Activated T-cell treated with anti-CD3 and anti-CD28 coated beads for 1 hour (primary cell): ENCODE measurements around the gene MICA.
"Not testable (repeated sequence)": the region's sequence is repeated elsewhere in the genome, so short reads cannot be mapped to it uniquely, and the experiment has no call there.

Source experiments
- DNase-seq: peaks from one replicate; pipeline ENCODE4 v3.0.0-alpha.2; 2020; ENCODE audit warnings: low read depth

Gene MICA

GRCh38 chr6:31383149-31383548 is 20.2 kb upstream of the MICA start:
- DNase-seq, result no peak

- DNase-seq, result no peak
Measured at GRCh38 chr6:31385041-31385440, 18.4 kb upstream of the MICA start.

GRCh38 chr6:31386099-31386498 is 17.3 kb upstream of the MICA start:
- no peak for DNase-seq

GRCh38 chr6:31386977-31387376 is 16.4 kb upstream of the MICA start:
- no peak for DNase-seq

GRCh38 chr6:31388916-31389801 is 14.2 kb upstream of the MICA start:
- DNase-seq, result not testable (repeated sequence)

GRCh38 chr6:31389802-31390132 is 13.6 kb upstream of the MICA start:
- DNase-seq, result not testable (repeated sequence)

GRCh38 chr6:31393932-31394331 is 9.5 kb upstream of the MICA start:
- DNase-seq, result no peak

GRCh38 chr6:31394381-31394780 is 9.0 kb upstream of the MICA start:
- DNase-seq, result no peak

- no peak for DNase-seq
Measured at GRCh38 chr6:31395832-31396231, 7.6 kb upstream of the MICA start.

GRCh38 chr6:31396422-31397152 is 6.8 kb upstream of the MICA start:
- DNase-seq, result peak; percentile 88

GRCh38 chr6:31397153-31397499 is 6.3 kb upstream of the MICA start:
- DNase-seq, result not testable (repeated sequence)

- no peak for DNase-seq
Measured at GRCh38 chr6:31397901-31398525, 5.4 kb upstream of the MICA start.

- peak; percentile 46 for DNase-seq
Measured at GRCh38 chr6:31399589-31400466, 3.6 kb upstream of the MICA start.

- DNase-seq, result peak; percentile 66
Measured at GRCh38 chr6:31400467-31401289, 2.7 kb upstream of the MICA start.

- DNase-seq, result no peak
Measured at GRCh38 chr6:31401403-31401802, 2.0 kb upstream of the MICA start.

GRCh38 chr6:31402324-31403282 is 792 bp upstream of the MICA start:
- peak; percentile 12 for DNase-seq

- not testable (repeated sequence) for DNase-seq
Measured at GRCh38 chr6:31404061-31404364, 618 bp downstream of the MICA start.

GRCh38 chr6:31405996-31406395 is 2.6 kb downstream of the MICA start:
- no peak for DNase-seq

GRCh38 chr6:31407699-31408098 is 4.3 kb downstream of the MICA start:
- DNase-seq, result no peak

- DNase-seq, result no peak
Measured at GRCh38 chr6:31412506-31412905, 9.1 kb downstream of the MICA start.
